ENCODE data around the gene FOXP4.
A peak's percentile ranks its signal among the peaks of the same experiment; 100 is the strongest.

Gene FOXP4

GRCh38 chr6:41547799-41548097, 1.6 kb downstream of the FOXP4 start:
- no peak for DNase-seq

DNA sequence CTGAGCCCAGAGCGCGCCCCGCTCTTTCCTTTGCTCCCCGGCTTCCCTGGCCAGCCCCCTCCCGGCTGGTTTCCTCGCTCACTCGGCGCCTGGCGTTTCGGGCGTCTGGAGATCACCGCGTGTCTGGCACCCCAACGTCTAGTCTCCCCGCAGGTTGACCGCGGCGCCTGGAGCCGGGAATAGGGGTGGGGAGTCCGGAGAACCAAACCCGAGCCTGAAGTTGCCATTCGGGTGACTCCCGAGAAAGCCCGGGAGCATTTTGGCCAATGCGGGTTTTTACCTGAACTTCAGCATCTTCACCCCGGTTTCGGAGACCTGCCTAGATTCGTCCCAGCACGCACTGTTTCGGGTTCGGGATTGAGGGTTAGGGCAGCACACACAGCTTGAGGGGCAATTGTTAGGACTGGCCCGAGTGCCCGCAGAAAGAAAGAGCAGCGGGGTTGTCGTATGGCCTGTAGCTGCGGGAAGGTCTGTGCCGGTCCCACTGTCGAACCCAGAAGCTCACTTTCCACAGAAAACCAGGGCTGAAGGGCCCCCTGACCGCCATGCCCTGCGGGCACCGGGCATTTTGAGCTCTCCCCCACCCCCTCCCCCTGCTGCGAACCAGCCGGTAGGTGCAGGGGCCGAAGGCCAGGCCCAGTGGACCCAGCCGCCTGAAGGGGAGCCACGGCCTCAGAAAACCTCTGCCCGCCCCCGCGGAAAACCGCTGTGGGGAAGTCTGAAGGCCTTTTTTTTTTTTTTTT, 2.1 kb downstream of the FOXP4 start:
- peak; percentile 26 for DNase-seq

- DNase-seq, result no peak
Measured at GRCh38 chr6:41548841-41549642, 2.9 kb downstream of the FOXP4 start.

- DNase-seq, result no peak
Measured at GRCh38 chr6:41549673-41550072, 3.5 kb downstream of the FOXP4 start.

DNA sequence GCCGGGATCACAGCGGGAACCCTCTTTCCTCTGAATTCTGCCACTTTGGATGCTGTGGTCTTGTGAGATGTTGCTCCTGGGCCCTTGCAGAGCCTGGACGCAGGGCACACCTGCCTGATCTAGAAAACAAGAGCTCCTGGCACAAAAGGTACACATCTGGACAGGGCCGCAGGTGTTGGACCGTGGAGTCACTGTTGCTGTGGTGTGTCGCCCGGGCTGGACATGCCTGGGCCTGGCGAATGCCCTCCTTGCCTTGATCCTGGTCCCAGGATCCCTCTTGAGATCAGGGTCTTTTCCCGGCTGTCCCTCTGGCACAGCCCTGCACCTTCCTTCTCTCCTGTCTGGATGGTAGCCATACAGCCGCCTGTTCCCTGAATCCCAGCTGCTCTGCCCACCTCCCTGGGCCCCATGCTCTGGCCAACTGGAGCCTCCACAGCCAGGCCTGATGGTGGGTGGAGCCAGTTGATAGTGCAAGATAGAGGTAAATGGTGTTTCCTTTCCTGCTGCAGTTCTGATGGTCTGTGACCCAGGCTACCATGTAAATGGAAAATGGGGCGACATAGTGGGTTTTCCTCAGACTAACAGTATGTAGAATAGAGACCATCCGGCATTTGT, 5.0 kb downstream of the FOXP4 start:
- no peak for DNase-seq

GRCh38 chr6:41551857-41552256, 5.7 kb downstream of the FOXP4 start:
- DNase-seq, result no peak

- DNase-seq, result no peak
Measured at GRCh38 chr6:41552723-41553122, 6.5 kb downstream of the FOXP4 start.

- DNase-seq, result no peak
Measured at GRCh38 chr6:41553405-41553999, 7.3 kb downstream of the FOXP4 start.

DNA sequence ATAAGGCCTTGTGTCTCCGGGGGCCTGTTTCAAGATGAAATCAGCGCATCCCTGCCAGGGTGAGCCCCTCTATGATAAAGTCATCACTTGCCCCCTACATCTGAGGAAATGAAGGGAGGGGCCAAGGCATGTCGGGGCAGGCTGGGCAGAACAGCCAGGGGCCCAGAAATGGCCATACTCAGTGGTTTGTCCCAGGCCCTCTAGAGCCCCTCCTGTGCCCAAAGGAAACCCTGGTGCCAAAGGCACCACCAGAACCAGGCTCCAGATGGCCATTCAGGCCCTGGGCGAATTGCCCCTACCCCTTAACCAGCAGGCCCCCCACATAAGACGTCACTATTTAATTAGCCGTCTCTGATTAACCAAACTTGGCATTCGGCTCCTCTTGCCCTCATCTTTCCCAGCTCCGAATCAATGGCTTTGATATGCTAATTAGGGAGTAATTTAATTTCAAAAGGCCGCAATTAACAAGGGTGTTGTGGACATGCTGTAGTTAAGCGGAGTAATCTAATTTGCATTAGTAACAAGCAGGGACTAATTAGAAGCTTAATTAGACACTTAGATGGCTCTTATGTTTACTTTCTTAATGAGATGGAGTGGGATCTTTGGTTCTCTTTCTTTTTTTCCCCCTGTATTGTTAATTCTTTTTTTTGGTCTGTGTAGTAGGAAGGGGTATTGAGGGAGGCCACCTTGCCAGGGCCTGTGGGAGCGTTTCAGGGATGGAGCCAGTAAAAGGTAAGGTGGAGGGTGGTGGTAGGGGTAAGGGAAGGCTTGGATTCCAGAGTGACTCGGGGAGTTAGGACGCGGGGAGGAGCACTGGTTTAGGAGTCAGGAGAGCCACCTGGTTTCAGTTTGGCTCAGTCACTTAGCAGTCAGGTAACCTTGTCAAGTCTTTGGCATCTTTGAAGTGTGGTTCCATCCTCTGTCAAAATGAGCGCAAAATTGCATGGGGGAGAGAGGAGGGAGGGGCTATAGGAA, 9.4 kb downstream of the FOXP4 start:
- no peak for DNase-seq

DNA sequence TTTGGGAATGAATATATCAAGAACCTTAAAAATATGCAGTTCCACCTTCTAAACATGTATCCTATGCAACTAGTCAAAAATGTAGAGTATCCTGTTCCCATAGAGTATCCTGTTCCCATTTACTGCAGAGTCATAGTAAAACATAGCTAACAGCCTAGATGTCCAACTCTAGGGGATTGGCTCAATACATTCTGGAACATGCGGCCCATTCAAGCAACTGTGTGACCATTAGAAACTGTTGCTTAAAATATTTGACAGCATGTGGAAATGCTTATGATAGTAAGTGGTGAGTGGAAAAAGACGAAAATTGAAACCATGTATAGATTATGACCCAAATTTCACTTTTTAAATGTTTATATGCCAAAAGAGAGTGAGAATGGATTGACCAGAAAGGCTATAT, 11.2 kb downstream of the FOXP4 start:
- DNase-seq, result no peak

DNA sequence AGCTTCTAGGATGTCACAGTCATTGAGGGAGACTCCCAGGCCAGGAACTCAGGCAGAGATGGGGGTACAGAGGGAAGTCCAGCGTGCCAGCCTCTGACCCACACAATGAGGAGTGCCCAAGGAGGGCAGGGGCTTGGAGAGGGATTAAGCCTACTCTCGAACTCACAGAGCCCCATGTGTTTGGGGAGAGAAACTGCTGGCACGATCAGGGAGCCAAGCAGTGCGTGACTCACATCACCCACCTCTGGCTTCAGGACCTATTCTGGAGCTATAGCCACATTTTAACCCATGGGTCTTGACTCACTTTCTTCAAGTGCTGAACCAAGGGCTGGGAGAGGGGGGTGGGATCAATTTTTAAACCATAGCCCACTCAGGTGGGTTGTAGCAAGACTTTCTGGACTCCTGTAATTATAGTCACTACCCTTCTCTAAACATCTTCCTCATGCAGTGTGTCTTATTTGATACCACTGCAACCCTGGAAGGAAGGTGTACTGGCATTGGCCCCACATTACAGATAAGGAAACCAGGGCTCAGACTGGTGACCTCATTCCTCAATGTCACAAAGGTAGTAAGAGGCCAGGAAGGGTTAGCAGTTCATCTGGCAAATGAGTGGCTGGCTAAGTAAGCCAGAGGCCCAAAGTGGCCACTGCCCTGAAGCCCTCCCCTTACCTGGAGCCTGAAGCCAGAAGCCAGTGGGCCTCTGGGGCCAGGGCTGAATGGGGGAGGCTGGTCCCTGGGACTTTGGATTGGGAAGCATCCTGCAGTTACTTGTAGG, 12.0 kb downstream of the FOXP4 start:
- DNase-seq, result no peak

GRCh38 chr6:41559655-41560427, 13.7 kb downstream of the FOXP4 start:
- no peak for DNase-seq

- DNase-seq, result peak; percentile 85
Measured at GRCh38 chr6:41560431-41561192, 14.4 kb downstream of the FOXP4 start.

DNA sequence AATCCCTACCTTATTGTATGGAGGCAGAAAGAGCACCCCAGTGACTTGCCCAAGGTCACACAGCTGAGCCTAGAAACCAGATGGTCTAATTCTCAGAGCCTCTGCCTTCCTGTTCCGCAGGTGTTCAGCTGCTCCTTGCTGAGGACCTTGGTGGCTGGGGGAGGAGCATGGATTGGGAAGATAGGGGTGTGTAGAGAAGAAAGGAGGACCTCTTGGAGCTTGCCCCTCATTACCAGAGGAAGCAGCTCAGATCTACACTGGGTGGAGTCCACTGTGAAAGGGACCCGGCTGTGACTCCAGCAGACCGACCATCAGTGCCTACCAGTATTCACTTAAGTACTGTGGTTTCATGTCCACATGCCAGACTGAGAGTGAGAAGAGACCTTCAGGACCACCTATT, 15.2 kb downstream of the FOXP4 start:
- DNase-seq, result no peak

DNA sequence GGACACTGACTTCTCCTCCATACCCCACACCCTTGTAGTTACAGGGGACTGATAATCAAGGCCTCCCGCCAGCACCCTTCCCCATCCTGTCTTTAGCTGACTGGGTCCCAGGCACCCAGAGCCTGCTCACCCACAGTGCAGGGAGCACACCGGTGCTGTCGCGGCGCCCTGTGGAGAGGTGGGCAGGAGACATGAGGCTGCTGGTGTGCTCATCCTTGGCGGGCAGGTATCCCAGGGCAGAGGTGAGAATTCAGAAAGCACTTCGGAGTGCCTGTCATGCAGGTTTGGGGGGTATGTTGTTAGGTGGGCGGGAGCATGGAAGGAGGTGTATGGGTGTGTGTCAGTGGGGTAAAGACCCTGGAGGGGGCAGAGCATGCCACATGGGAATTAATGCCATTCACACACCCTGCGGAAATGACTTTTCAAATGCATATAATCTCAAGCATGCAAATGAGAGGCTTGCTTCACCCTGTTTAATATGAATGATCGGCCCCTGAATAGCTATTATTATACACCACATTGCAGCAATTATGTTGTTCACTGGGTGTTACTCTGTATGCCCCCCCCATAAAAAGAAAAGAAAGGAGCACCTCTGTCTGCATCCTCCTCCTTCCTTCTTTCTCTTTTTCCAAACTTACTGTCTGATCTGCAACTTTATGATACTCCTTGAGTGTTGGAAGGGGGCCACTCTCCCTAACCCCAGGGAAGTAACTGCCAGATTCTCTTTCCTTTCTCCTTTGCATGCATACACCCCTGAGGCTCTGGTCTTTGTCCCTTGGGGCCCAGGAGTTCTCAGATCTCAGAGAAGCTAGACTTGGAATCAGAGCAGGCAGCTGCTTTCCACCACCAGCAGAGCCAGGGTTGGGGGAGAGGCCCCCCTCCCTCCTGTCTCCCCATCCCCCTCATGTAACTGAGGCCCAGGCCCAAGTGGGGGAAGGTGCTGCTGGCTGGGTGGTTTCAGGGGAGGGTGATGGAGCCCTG, 16.0 kb downstream of the FOXP4 start:
- DNase-seq, result no peak

- DNase-seq, result no peak
Measured at GRCh38 chr6:41563060-41563776, 17.0 kb downstream of the FOXP4 start.

- no peak for DNase-seq
Measured at GRCh38 chr6:41564448-41565142, 18.4 kb downstream of the FOXP4 start.
